ENCODE data around the gene IFRD2.
"Not testable (repeated sequence)": the region's sequence is repeated elsewhere in the genome, so short reads cannot be mapped to it uniquely, and the experiment has no call there.

Gene IFRD2

GRCh38 chr3:50300681-50301254, 8.5 kb upstream of the IFRD2 start:
- DNase-seq: no peak

DNA sequence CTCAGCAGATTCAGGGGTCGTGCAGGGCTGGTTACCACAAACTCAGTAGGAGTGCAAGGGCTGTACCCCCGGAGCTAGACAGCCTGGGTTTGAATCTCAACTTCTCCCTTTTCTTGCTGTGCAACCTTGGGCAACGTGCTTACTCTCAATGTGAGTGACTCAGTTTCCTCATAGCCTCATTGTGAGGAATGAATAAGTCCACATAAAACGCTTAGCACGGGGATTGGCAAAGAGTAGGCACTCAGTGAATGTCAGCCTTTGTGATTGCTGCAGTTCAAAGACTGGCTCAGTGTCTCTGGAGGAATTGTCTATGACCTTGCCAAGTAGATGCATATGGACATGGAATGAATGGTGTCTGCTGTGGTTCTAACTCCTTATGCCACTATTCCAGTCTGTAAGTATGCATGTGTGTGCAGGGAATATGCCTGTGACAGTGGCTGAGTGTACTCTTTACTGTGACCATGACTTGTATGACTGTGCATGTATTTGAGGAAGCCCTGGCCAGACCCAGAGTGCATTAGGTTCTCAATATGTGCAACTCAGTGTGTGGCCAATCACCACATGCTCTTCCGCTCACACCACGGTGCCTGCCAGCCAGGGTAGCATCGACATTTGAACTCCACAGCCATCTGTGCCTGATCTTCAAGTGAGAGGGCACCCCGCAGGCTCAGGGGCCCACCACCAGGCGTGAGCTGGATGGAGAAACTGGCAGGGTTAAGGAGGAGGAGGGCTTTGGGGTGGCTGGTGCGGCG, 7.9 kb upstream of the IFRD2 start:
- peak in 1 of 5 donors; percentile 36 for DNase-seq

DNA sequence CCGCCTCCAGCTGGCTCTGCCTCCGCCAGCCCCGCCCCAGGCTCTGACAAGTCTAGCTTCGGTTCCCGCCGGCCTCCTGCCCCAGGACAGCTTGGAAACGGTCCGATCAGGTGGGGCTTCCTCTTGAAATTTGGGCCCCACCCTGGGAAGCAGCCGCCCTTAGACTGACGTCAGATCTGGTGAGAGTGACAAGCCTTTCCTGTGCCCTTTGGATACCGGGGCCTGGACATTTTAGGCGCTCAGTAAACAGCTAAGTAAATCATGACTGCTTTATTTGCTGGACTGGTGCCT, 7.4 kb upstream of the IFRD2 start:
- no peak for DNase-seq

- DNase-seq: peak; percentile 98 to 99 (median 99)
Observed at GRCh38 chr3:50298836-50299637, 6.8 kb upstream of the IFRD2 start, which contains the start of the genes HYAL3 and NAA80. TSS of gene HYAL3 (minus strand) at chr3:50299405. CDS start at chr3:50295602, 3,803 bp downstream. TSS of gene NAA80 (minus strand) at chr3:50299405. CDS start at chr3:50297463, 1,942 bp downstream.

GRCh38 chr3:50297896-50298725, 5.9 kb upstream of the IFRD2 start:
- DNase-seq: peak in 1 of 5 donors; percentile 36

GRCh38 chr3:50297384-50297775, 5.2 kb upstream of the IFRD2 start:
- DNase-seq: no peak

- DNase-seq: no peak
Observed at GRCh38 chr3:50296721-50297383, 4.6 kb upstream of the IFRD2 start.

- DNase-seq: no peak
Observed at GRCh38 chr3:50295553-50296431, 3.6 kb upstream of the IFRD2 start.

- DNase-seq: no peak
Observed at GRCh38 chr3:50294492-50295403, 2.5 kb upstream of the IFRD2 start.

DNA sequence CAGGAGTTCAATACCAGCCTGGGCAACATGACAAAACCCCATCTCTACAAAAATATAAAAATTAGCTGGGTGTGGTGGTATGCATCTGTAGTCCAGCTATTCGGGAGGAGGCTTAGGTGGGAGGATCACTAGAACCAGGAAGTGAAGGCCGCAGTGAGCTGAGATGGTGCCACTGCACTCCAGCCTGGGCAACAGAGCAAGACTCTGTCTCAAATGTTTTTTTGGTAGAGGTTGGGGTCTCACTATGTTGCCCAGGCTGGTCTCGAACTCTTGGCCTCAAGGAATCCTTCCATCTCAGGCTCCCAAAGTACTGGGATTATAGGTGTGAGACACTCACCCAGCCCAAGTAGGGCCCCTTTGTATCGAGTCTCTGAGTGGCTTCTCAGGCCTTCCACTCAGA, 1.9 kb upstream of the IFRD2 start:
- no peak for DNase-seq

DNA sequence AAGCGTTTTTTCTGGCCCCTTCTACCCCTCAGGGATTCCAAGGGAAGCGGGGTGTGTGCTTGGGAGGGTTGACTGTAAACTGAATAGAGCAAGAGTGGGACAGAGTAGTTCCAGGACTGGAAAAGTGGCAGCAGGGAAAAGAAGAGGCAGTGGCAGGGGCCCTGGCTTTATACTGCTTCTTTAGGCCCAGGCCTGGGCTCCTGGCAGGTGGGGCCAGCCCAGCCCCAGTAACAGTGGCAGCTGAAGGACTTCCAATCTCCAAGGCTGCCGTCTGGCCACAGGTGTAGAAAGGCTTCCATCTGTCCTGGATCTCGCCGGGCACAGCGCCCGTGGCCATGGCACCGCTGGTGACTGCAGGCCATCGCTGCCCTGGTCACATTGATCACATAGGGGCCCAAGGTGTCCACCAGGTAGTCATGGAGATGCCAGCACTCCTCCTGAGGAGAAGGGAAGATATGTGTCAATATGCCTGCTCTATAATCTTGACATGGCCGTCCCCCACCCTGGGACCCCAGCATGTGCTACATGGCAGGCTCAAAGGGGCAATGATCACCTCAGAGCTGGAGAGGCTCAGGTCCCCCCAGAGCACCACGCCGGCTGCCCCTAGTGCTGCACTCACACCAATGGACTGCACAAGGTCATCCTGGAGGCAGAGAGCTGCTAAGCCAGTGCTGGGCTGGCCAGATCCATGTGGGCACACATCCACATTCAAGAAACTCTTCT, 1.0 kb upstream of the IFRD2 start:
- no peak for DNase-seq

GRCh38 chr3:50290161-50290641, 2.0 kb downstream of the IFRD2 start:
- DNase-seq: no peak

GRCh38 chr3:50289130-50289529, 3.1 kb downstream of the IFRD2 start:
- no peak for DNase-seq

- DNase-seq: no peak
Observed at GRCh38 chr3:50288387-50289007, 3.7 kb downstream of the IFRD2 start.

DNA sequence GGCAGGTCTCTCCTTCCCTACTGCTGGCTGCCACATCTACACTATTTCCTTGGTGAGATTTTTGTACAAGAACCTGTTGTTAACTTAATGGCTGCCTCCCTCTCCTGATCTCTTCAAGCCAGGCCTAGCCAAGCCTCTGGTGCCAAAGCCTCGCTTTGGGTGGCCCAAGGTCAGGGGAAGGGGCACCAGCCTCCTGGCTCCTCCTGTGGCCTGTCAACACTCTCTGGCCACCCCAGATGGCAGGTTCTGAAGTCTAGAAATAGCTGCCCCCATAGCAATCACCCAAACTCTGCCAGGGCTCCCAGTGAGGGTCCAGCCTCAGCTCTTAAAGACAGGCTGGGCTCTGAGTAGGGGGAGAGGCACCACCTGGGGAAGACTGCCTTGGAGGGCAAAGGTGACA, 5.0 kb downstream of the IFRD2 start:
- no peak for DNase-seq

GRCh38 chr3:50286322-50287227, 5.7 kb downstream of the IFRD2 start:
- no peak for DNase-seq

DNA sequence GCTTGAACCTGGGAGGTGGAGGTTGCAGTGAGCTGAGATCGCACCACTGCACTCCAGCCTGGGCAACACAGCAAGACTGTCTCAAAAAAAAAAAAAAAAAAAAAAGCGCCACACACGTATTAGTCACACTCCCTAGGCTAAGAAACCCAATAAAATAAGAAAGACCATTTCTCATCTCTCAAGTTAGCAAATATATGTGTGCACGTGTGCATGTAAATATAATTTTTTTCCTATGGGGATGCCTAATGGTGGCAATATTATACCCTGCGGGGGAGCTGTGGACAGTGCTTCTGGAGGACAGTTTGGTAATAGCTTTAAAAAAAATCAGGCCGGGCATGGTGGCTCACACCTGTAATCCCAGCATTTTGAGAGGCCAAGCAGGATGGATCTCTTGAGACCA, 8.1 kb downstream of the IFRD2 start:
- not testable (repeated sequence) for DNase-seq
